ENCODE data around the gene RNF7.

Gene RNF7

GRCh38 chr3:141714671-141715070 lies 23.4 kb upstream of the RNF7 start:
- no peak for DNase-seq (ENCODE audit: low read depth in 1 of 2, low spot score in 1 of 2)
- H3K27ac ChIP-seq (replicated peaks) = no peak overlapping the region
- no peaks in the 10 kb centered on the region for H3K27me3 ChIP-seq (ENCODE audit: insufficient read depth, poor library complexity, severe bottlenecking)
- TF ChIP-seq CTCF (IDR thresholded peaks at IDR 0.05; ENCODE audit: insufficient read depth, low read length) = no peak
- no peak for TF ChIP-seq POLR2AphosphoS5 (IDR thresholded peaks at IDR 0.05; ENCODE audit: low read depth)
- TF ChIP-seq, protein P1, sequence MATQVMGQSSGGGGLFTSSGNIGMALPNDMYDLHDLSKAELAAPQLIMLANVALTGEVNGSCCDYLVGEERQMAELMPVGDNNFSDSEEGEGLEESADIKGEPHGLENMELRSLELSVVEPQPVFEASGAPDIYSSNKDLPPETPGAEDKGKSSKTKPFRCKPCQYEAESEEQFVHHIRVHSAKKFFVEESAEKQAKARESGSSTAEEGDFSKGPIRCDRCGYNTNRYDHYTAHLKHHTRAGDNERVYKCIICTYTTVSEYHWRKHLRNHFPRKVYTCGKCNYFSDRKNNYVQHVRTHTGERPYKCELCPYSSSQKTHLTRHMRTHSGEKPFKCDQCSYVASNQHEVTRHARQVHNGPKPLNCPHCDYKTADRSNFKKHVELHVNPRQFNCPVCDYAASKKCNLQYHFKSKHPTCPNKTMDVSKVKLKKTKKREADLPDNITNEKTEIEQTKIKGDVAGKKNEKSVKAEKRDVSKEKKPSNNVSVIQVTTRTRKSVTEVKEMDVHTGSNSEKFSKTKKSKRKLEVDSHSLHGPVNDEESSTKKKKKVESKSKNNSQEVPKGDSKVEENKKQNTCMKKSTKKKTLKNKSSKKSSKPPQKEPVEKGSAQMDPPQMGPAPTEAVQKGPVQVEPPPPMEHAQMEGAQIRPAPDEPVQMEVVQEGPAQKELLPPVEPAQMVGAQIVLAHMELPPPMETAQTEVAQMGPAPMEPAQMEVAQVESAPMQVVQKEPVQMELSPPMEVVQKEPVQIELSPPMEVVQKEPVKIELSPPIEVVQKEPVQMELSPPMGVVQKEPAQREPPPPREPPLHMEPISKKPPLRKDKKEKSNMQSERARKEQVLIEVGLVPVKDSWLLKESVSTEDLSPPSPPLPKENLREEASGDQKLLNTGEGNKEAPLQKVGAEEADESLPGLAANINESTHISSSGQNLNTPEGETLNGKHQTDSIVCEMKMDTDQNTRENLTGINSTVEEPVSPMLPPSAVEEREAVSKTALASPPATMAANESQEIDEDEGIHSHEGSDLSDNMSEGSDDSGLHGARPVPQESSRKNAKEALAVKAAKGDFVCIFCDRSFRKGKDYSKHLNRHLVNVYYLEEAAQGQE (IDR thresholded peaks at IDR 0.05; ENCODE audit: insufficient replicate concordance, low read depth) = no peak
- no peak for TF ChIP-seq SPI1 (IDR thresholded peaks at IDR 0.05; ENCODE audit: borderline replicate concordance, low read depth)
- TF ChIP-seq GABPA (IDR thresholded peaks at IDR 0.05; ENCODE audit: low read depth) = no peak
- H3K4me3 ChIP-seq (replicated peaks; ENCODE audit: insufficient read depth, low read length) = no peak overlapping the region

DNA sequence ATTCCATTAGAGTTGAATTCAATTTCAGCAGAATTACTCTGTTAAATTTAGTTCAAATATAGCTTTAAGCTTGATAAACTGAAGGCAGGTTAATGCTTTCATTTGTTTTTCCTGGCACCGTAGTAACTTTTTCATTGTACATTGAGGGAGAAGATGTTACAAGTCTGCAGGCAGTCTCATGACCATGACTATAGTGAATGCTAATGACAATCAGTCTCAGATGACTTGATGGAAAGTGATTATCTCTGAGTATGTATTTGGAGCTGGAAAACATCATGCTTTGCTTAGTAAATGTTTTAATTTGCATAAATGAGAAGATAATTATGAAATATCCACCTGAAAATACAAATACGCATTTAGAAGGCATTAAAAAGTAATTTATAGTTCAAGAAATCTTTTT lies 16.0 kb upstream of the RNF7 start:
- TF ChIP-seq GABPA (IDR thresholded peaks at IDR 0.05; ENCODE audit: low read depth) (no peak), POLR2AphosphoS5 (IDR thresholded peaks at IDR 0.05; ENCODE audit: low read depth) (no peak), CTCF (IDR thresholded peaks at IDR 0.05; ENCODE audit: insufficient read depth, low read length) (no peak), SPI1 (IDR thresholded peaks at IDR 0.05; ENCODE audit: borderline replicate concordance, low read depth) (no peak)
- TF ChIP-seq, protein P1 (IDR thresholded peaks at IDR 0.05; ENCODE audit: insufficient replicate concordance, low read depth) = no peak
- Histone ChIP-seq H3K27ac (replicated peaks) (no peak overlapping the region), H3K27me3 (ENCODE audit: insufficient read depth, poor library complexity, severe bottlenecking) (no peaks in the 10 kb centered on the region), H3K4me3 (replicated peaks; ENCODE audit: insufficient read depth, low read length) (no peak overlapping the region)
- no peak for DNase-seq (ENCODE audit: low read depth in 1 of 2, low spot score in 1 of 2)

DNA sequence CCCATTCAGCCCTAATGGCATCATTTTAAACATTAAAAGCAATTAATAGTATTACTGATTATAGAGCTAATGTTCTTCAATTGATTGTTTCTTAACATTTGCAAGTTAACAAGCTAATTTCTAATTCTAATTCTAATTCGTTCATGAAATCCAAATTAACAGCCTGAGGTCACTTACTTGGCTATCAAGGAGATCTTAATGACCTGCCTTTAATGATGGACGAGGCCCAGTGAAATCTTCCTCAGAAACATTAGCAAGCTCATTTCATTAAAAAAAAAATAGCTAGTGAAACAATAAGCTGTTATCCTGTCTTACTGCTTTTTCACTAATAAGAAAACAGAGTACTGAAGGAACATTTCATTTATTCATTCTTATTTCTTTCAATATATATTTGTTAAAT lies 15.4 kb upstream of the RNF7 start:
- DNase-seq (ENCODE audit: low read depth in 1 of 2, low spot score in 1 of 2) = no peak
- Histone ChIP-seq H3K27me3 (ENCODE audit: insufficient read depth, poor library complexity, severe bottlenecking) (no peaks in the 10 kb centered on the region), H3K4me3 (replicated peaks; ENCODE audit: insufficient read depth, low read length) (no peak overlapping the region), H3K27ac (replicated peaks) (no peak overlapping the region)
- TF ChIP-seq, protein P1 (IDR thresholded peaks at IDR 0.05; ENCODE audit: insufficient replicate concordance, low read depth) = no peak
- TF ChIP-seq CTCF (IDR thresholded peaks at IDR 0.05; ENCODE audit: insufficient read depth, low read length) (no peak), SPI1 (IDR thresholded peaks at IDR 0.05; ENCODE audit: borderline replicate concordance, low read depth) (no peak), POLR2AphosphoS5 (IDR thresholded peaks at IDR 0.05; ENCODE audit: low read depth) (no peak), GABPA (IDR thresholded peaks at IDR 0.05; ENCODE audit: low read depth) (no peak)

All from HL-60 (cell line).